ENCODE results near the gene GPR37L1.
"Not testable (repeated sequence)": the region's sequence is repeated elsewhere in the genome, so short reads cannot be mapped to it uniquely, and the experiment has no call there.

GPR37L1 gene

DNA sequence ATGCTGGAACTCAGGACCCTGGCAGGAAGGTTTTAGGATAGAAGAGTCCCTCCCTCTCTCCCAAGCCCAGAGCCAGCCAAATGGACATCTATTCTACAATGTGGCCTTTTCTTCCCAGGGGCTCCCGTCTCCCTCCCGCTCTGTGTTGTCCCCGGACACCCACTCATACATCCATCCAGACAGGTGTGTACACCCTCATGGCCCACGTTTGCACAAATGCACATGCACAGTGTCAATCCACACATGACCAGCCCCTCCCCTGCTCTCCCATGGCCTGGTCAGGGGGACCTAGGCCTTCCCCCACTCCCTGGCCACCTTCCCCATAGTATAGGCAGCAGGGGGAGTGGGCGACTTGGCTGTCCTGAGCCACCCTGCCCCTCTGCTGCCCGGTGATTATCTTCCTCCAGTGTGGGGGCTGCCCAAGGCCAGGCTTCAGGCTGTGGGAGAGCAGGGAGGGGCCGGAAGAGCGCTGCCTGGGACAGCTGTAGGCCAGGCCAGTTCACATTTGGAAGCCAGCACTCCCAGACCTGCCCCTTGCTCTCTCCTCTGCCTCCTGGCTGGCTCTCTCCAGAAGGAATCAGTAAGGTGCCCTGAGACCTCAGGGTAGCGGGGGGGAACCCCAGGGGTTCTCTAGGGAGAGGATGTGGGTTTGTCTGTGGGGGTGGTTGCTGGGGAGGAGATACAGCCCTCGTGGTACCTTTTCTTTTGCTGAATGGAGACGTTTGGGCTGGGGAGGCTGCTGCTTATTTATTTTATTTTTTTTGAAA, 41.7 kb downstream of the GPR37L1 start:
- no peak for DNase-seq
- TF ChIP-seq, protein P1, sequence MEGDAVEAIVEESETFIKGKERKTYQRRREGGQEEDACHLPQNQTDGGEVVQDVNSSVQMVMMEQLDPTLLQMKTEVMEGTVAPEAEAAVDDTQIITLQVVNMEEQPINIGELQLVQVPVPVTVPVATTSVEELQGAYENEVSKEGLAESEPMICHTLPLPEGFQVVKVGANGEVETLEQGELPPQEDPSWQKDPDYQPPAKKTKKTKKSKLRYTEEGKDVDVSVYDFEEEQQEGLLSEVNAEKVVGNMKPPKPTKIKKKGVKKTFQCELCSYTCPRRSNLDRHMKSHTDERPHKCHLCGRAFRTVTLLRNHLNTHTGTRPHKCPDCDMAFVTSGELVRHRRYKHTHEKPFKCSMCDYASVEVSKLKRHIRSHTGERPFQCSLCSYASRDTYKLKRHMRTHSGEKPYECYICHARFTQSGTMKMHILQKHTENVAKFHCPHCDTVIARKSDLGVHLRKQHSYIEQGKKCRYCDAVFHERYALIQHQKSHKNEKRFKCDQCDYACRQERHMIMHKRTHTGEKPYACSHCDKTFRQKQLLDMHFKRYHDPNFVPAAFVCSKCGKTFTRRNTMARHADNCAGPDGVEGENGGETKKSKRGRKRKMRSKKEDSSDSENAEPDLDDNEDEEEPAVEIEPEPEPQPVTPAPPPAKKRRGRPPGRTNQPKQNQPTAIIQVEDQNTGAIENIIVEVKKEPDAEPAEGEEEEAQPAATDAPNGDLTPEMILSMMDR (IDR thresholded peaks at IDR 0.05): no peak
- Histone ChIP-seq H3K4me3 (no peak overlapping the region), H3K27ac (no peak overlapping the region), H3K36me3 (no peaks in the 10 kb centered on the region), H3K4me1 (peaks cover 0 to 3% (median 0%) of the 10 kb centered on the region in 4 donors), H3K9me3 (no peaks in the 10 kb centered on the region), H3K27me3 (no peaks in the 10 kb centered on the region)
- intact Hi-C loops (cut with DNase I; ENCODE audit: low total_unique reads): no loop called here

DNA sequence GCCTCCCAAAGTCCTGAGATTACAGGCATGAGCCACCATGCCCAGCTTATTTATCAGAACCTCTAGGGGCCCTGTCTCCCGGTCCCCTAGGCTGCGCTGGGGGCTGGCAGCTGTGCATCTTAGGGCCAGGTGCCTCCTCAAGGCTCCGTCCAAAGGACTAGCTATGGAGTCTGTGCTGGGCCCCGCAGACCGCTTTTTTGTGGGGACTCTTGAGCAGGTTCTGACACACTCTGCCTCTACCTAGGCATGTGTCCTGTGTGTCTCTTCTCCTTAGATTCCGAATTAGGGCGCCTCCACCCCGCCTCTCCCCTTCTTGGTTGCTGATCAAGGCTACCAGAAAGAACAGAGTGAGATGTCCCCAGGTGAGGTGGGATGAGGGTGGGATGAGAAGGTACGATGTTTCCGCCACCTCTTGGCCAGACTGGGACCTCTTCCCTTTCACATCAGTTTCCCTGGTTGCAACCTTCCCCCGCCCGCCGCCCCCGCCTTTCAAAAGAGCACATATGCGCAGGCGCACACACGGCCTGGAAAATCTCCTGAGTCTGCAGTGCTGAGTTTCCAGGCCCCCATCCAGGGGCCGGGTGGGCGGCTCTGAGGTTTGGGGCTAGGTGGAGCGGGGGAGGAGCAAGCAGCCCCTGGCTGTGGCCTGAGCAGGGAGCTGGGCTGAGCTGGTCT, 42.7 kb downstream of the GPR37L1 start:
- H3K9me3 ChIP-seq: no peaks in the 10 kb centered on the region
- intact Hi-C loops (cut with DNase I; ENCODE audit: low total_unique reads): no loop called here
- peaks cover 0 to 4% of the 10 kb centered on the region in 2 donors for H3K27me3 ChIP-seq
- no peak for DNase-seq
- no peak overlapping the region for H3K27ac ChIP-seq
- TF ChIP-seq, protein P1 (IDR thresholded peaks at IDR 0.05): no peak
- no peaks in the 10 kb centered on the region for H3K36me3 ChIP-seq
- H3K4me3 ChIP-seq: no peak overlapping the region
- H3K4me1 ChIP-seq: peaks cover 0 to 3% (median 0%) of the 10 kb centered on the region in 4 donors

DNA sequence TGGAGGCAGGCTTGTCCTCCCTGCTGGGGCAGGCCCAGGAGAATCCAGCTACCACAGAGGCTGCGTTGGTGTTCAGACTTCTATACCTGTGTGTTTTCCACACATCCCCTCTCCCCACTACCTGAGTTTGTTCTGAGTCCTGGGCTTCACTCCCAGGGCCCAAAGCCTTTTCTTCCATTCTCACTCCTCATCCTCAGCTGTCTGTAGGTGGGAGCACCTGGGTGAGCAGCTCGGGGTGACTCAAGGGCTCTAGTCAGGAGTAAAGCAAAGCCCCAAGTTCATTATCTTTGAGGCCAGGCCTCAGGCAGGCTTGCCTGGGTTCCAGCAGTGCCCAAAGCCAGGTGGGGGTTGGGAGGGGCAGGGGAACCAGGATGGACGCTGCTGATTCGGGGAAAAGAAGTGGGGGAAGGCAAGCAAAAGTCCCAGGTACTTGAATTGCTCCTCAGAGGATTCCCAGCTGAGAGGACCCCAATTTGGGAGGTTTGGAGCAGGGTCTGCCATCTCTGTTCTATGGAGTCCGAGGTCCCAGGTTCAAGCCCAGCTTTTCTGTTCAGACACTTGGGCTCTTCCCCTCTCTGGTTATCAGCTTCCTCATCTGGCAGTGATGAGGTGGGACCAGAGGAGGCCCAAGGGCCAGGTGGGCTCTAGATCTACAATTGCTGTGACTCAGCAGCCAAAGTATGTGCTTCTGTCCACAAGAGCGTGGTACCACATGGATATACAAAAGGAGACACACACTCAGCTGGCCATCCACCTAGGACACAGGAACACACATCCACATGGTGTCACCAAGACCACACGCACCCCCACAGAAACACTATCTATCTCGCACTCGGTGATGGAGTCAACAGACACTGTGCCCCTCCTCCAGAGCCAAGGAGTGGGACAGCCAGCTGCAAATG, 43.5 kb downstream of the GPR37L1 start:
- Histone ChIP-seq H3K36me3 (no peaks in the 10 kb centered on the region), H3K4me1 (peaks cover 0 to 3% (median 0%) of the 10 kb centered on the region in 4 donors), H3K4me3 (no peak overlapping the region), H3K9me3 (no peaks in the 10 kb centered on the region), H3K27ac (no peak overlapping the region), H3K27me3 (peaks cover 0 to 4% of the 10 kb centered on the region in 2 donors)
- TF ChIP-seq, protein P1 (IDR thresholded peaks at IDR 0.05): no peak
- intact Hi-C loops (cut with DNase I; ENCODE audit: low total_unique reads): no loop called here
- no peak for DNase-seq

DNA sequence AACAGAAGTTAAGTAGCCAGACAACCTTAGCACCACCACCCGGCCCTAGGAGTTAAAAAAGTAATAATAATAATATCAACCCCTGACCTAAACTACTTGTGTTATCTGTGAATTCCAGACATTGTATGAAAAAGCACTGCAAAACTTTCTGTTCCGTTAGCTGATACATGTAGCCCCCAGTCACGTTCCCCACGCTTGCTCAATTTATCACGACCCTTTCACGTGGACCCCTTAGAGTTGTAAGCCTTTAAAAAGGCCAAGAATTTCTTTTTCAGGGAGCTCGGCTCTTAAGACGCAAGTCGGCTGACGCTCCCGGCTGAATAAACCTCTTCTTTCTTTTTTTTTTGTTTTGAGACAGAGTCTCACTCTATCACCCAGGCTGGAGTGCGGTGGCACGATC, 44.3 kb downstream of the GPR37L1 start:
- H3K4me3 ChIP-seq: not testable (repeated sequence)

DNA sequence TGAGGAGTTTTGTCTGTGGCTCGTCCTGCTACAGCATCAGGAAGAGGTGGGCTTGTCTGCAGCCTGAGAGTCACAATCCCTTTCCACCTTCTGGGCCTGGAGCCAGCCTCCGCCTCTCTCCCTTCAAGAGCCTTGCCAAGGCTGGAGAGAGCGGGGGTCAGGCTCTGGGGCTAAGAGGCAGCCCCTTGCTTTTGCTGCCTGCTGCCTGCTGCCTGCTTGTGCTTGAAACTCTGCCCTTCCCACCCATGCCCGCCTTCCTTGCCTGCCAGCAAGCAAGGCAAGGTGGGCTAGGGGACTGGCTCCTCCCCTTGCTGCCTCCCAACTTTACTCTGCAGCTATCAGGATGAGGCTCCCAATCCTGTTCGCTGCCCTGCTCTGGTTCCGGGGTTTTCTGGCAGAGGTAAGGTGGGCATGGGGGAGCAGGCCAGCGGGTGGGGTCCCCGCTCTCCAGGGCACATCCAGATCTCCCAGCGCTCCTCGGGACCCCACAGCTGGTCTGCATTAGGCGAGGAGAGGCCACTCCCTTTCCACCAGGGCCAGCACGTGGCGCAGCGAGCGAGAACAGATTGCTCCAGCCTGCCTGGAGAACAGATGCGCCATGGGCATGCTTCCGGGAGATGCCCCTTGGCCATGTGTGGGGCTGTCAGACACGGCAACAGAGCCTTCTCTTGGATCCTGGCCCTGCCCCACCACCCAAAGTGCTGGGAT, 45.1 kb downstream of the GPR37L1 start:
- no peak for DNase-seq
- no peaks in the 10 kb centered on the region for H3K36me3 ChIP-seq
- H3K27me3 ChIP-seq: peaks cover 0 to 4% of the 10 kb centered on the region in 2 donors
- no peaks in the 10 kb centered on the region for H3K9me3 ChIP-seq
- intact Hi-C loops (cut with DNase I; ENCODE audit: low total_unique reads): no loop called here
- peaks cover 0 to 3% (median 0%) of the 10 kb centered on the region in 4 donors for H3K4me1 ChIP-seq
- H3K27ac ChIP-seq: no peak overlapping the region
- no peak overlapping the region for H3K4me3 ChIP-seq
- TF ChIP-seq, protein P1 (IDR thresholded peaks at IDR 0.05): no peak

More for the DNA sequence above, 44.3 kb downstream of the GPR37L1 start:
- H3K4me1 ChIP-seq; H3K27ac ChIP-seq; H3K9me3 ChIP-seq; H3K36me3 ChIP-seq; DNase-seq; intact Hi-C loops (cut with DNase I; ENCODE audit: low total_unique reads); H3K27me3 ChIP-seq: not testable (repeated sequence)
